Left cardiac atrium (tissue), 4 donors: Measurements from ENCODE around the gene ITGAD. TPM values are rescaled to one million over a fixed set of nuclear protein-coding genes. Genes with fewer than 3 reads are reported as not detected.
"Not testable (repeated sequence)": the region's sequence is repeated elsewhere in the genome, so short reads cannot be mapped to it uniquely, and the experiment has no call there.

Experiments used
- ATAC-seq, 2 donors: fragments of 200-7000 bp; cut with Tn5 transposase; one replicate each; pipeline ENCODE4 v1.9.1; 2020; ENCODE audit warnings: mild to moderate bottlenecking in 2 of 2, moderate library complexity in 2 of 2
- DNase-seq: peaks from one replicate; pipeline ENCODE4 v3.0.0-alpha.2; 2020
- intact Hi-C, 2 donors: fragments of 100-400 bp; cut with DNase I; formaldehyde crosslinking; loops; one replicate each; pipeline versions ENCODE4 v1.14.1 to v1.15.1; 2022 to 2023
- total RNA-seq, 2 donors: library from RNA; stranded (reverse); fragmentation: NEBNext Ultra II Directional; extraction: Animal tissue kit (Norgen Biotek cat#: 25700); gene quantifications; one replicate each; pipeline ENCODE4 v1.2.1, GENCODE V29; 2021
- donor health status: DM: no; HTN: yes; CAD: no.
- donor health status: DM: no; HTN: yes; CAD: no; lungs with severe emphysema.
- donor health status: DM: yes; HTN: yes; CAD: no.
- donor health status: Dilated cardiomyopathy.

ITGAD gene
- total RNA-seq, 2 donors from 2014 or later: 0.24 TPM; not detected in 1

- intact Hi-C loops: no loop called here
- DNase-seq (no peak), ATAC-seq (no peak)
Measured at GRCh38 chr16:31397701-31398100, 4.6 kb downstream of the ITGAD start.

GRCh38 chr16:31400191-31400590 is 7.1 kb downstream of the ITGAD start:
- intact Hi-C loops: no loop called here
- DNase-seq (no peak), ATAC-seq (peak in 1 of 2 donors; percentile 28)

GRCh38 chr16:31401436-31401835 is 8.3 kb downstream of the ITGAD start:
- no peak for ATAC-seq
- no peak for DNase-seq
- intact Hi-C loops: no loop called here

GRCh38 chr16:31402687-31403086 is 9.6 kb downstream of the ITGAD start:
- ATAC-seq: no peak
- intact Hi-C loops: no loop called here
- no peak for DNase-seq

- DNase-seq (no peak), ATAC-seq (no peak)
- intact Hi-C loops: no loop called here
Measured at GRCh38 chr16:31403590-31404352, 10.6 kb downstream of the ITGAD start.

GRCh38 chr16:31404353-31405064 is 11.4 kb downstream of the ITGAD start:
- ATAC-seq: peak; percentile 68 to 70
- intact Hi-C loops: no loop called here
- no peak for DNase-seq

GRCh38 chr16:31407406-31407805 is 14.3 kb downstream of the ITGAD start:
- intact Hi-C loops: no loop called here
- DNase-seq: no peak
- ATAC-seq: no peak

- DNase-seq: no peak
- intact Hi-C loops: no loop called here
- no peak for ATAC-seq
Measured at GRCh38 chr16:31409433-31409832, 16.3 kb downstream of the ITGAD start.

- ATAC-seq (no peak), DNase-seq (no peak)
- intact Hi-C loops: no loop called here
Measured at GRCh38 chr16:31410082-31410481, 16.9 kb downstream of the ITGAD start.

GRCh38 chr16:31411024-31411844 is 18.1 kb downstream of the ITGAD start:
- ATAC-seq (no peak), DNase-seq (no peak)
- intact Hi-C loops: no loop called here

GRCh38 chr16:31412750-31413149 is 19.6 kb downstream of the ITGAD start:
- no peak for ATAC-seq
- no peak for DNase-seq
- intact Hi-C loops: no loop called here

GRCh38 chr16:31413381-31413780 is 20.2 kb downstream of the ITGAD start:
- DNase-seq (no peak), ATAC-seq (no peak)
- intact Hi-C loops: no loop called here

GRCh38 chr16:31413943-31414342 is 20.8 kb downstream of the ITGAD start:
- DNase-seq: no peak
- no peak for ATAC-seq
- intact Hi-C loops: no loop called here

GRCh38 chr16:31414706-31415105 is 21.6 kb downstream of the ITGAD start:
- ATAC-seq: no peak
- intact Hi-C loops: no loop called here

GRCh38 chr16:31416371-31416770 is 23.2 kb downstream of the ITGAD start:
- intact Hi-C loops: no loop called here
- DNase-seq (no peak), ATAC-seq (no peak)

More at GRCh38 chr16:31414706-31415105, 21.6 kb downstream of the ITGAD start:
- DNase-seq: no peak

- DNase-seq, intact Hi-C loops, ATAC-seq: not testable (repeated sequence)
Measured at GRCh38 chr16:31417036-31417435, 23.9 kb downstream of the ITGAD start.

GRCh38 chr16:31417916-31418315 is 24.8 kb downstream of the ITGAD start:
- DNase-seq (no peak), ATAC-seq (no peak)
- intact Hi-C loops: no loop called here

- DNase-seq (no peak), ATAC-seq (no peak)
- intact Hi-C loops: no loop called here
Measured at GRCh38 chr16:31420037-31420436, 26.9 kb downstream of the ITGAD start.

- DNase-seq: no peak
- intact Hi-C loops: no loop called here
Measured at GRCh38 chr16:31421587-31421986, 28.5 kb downstream of the ITGAD start.

GRCh38 chr16:31423241-31423640 is 30.1 kb downstream of the ITGAD start:
- intact Hi-C loops: no loop called here
- DNase-seq (no peak), ATAC-seq (no peak)

More at GRCh38 chr16:31421587-31421986, 28.5 kb downstream of the ITGAD start:
- ATAC-seq: peak in 1 of 2 donors; percentile 19
